ENCODE measurements around the gene GPR139.

Gene GPR139

GRCh38 chr16:20051147-20051546 lies 22.5 kb downstream of the GPR139 start:
- Histone ChIP-seq H3K4me3 (replicated peaks; ENCODE audit: insufficient read depth, low read length) (no peak overlapping the region), H3K27ac (replicated peaks) (no peak overlapping the region), H3K27me3 (ENCODE audit: insufficient read depth, poor library complexity, severe bottlenecking) (no peaks in the 10 kb centered on the region)
- no peak for DNase-seq (ENCODE audit: low read depth in 1 of 2, low spot score in 1 of 2)
- no peak for TF ChIP-seq POLR2AphosphoS5 (IDR thresholded peaks at IDR 0.05; ENCODE audit: low read depth)
- TF ChIP-seq CTCF (IDR thresholded peaks at IDR 0.05; ENCODE audit: insufficient read depth, low read length), result no peak
- no peak for TF ChIP-seq GABPA (IDR thresholded peaks at IDR 0.05; ENCODE audit: low read depth)
- TF ChIP-seq SPI1 (IDR thresholded peaks at IDR 0.05; ENCODE audit: borderline replicate concordance, low read depth), result no peak
- TF ChIP-seq REST (IDR thresholded peaks at IDR 0.05; ENCODE audit: insufficient replicate concordance, low read depth), result no peak

- Histone ChIP-seq H3K27me3 (ENCODE audit: insufficient read depth, poor library complexity, severe bottlenecking) (no peaks in the 10 kb centered on the region), H3K27ac (replicated peaks) (no peak overlapping the region), H3K4me3 (replicated peaks; ENCODE audit: insufficient read depth, low read length) (no peak overlapping the region)
- TF ChIP-seq CTCF (IDR thresholded peaks at IDR 0.05; ENCODE audit: insufficient read depth, low read length) (no peak), POLR2AphosphoS5 (IDR thresholded peaks at IDR 0.05; ENCODE audit: low read depth) (no peak), REST (IDR thresholded peaks at IDR 0.05; ENCODE audit: insufficient replicate concordance, low read depth) (no peak), SPI1 (IDR thresholded peaks at IDR 0.05; ENCODE audit: borderline replicate concordance, low read depth) (no peak), GABPA (IDR thresholded peaks at IDR 0.05; ENCODE audit: low read depth) (no peak)
- DNase-seq (ENCODE audit: low read depth in 1 of 2, low spot score in 1 of 2), result no peak
These were observed 23.9 kb downstream of the GPR139 start for GRCh38 chr16:20049831-20050230.

GRCh38 chr16:20045886-20046285 lies 27.8 kb downstream of the GPR139 start:
- TF ChIP-seq POLR2AphosphoS5 (IDR thresholded peaks at IDR 0.05; ENCODE audit: low read depth) (no peak), SPI1 (IDR thresholded peaks at IDR 0.05; ENCODE audit: borderline replicate concordance, low read depth) (no peak), CTCF (IDR thresholded peaks at IDR 0.05; ENCODE audit: insufficient read depth, low read length) (no peak), GABPA (IDR thresholded peaks at IDR 0.05; ENCODE audit: low read depth) (no peak), REST (IDR thresholded peaks at IDR 0.05; ENCODE audit: insufficient replicate concordance, low read depth) (no peak)
- Histone ChIP-seq H3K4me3 (replicated peaks; ENCODE audit: insufficient read depth, low read length) (no peak overlapping the region), H3K27me3 (ENCODE audit: insufficient read depth, poor library complexity, severe bottlenecking) (no peaks in the 10 kb centered on the region), H3K27ac (replicated peaks) (no peak overlapping the region)
- DNase-seq (ENCODE audit: low read depth in 1 of 2, low spot score in 1 of 2), result no peak
